NOMO-1 treated with dmso at 0.1 percent for 144 hours (cell line): ENCODE measurements around the gene IVNS1ABP.

Source experiments
- DNase-seq: peaks from one replicate; lab custom pipeline; 2025; ENCODE audit not compliant: unreplicated experiment; lab: John Stamatoyannopoulos, UW

Gene IVNS1ABP

GRCh38 chr1:185293967-185294542 lies 23.0 kb downstream of the IVNS1ABP start:
- no peak for DNase-seq

GRCh38 chr1:185292237-185292636 lies 24.8 kb downstream of the IVNS1ABP start:
- DNase-seq, result peak; percentile 48

- peak; percentile 43 for DNase-seq
These were observed 25.4 kb downstream of the IVNS1ABP start for GRCh38 chr1:185291652-185292051.

GRCh38 chr1:185291159-185291558 lies 25.9 kb downstream of the IVNS1ABP start:
- no peak for DNase-seq

- no peak for DNase-seq
These were observed 27.2 kb downstream of the IVNS1ABP start for GRCh38 chr1:185289880-185290279.

- no peak for DNase-seq
These were observed 28.6 kb downstream of the IVNS1ABP start for GRCh38 chr1:185288435-185288834.

- DNase-seq, result no peak
These were observed 29.6 kb downstream of the IVNS1ABP start for GRCh38 chr1:185287451-185287850.

- DNase-seq, result no peak
These were observed 32.3 kb downstream of the IVNS1ABP start for GRCh38 chr1:185284533-185285276.

- DNase-seq, result no peak
These were observed 32.9 kb downstream of the IVNS1ABP start for GRCh38 chr1:185284116-185284515.

- no peak for DNase-seq
These were observed 35.8 kb downstream of the IVNS1ABP start for GRCh38 chr1:185281245-185281644.

- DNase-seq, result no peak
These were observed 36.5 kb downstream of the IVNS1ABP start for GRCh38 chr1:185280589-185280988.

- DNase-seq, result no peak
These were observed 37.5 kb downstream of the IVNS1ABP start for GRCh38 chr1:185279571-185279970.

- DNase-seq, result no peak
These were observed 45.1 kb downstream of the IVNS1ABP start for GRCh38 chr1:185271921-185272320.

- no peak for DNase-seq
These were observed 48.7 kb downstream of the IVNS1ABP start for GRCh38 chr1:185268352-185268751.

GRCh38 chr1:185267701-185268100 lies 49.3 kb downstream of the IVNS1ABP start:
- no peak for DNase-seq

- no peak for DNase-seq
These were observed 49.7 kb downstream of the IVNS1ABP start for GRCh38 chr1:185267301-185267700.

GRCh38 chr1:185265314-185265713 lies 51.7 kb downstream of the IVNS1ABP start:
- no peak for DNase-seq

- DNase-seq, result no peak
These were observed 53.3 kb downstream of the IVNS1ABP start for GRCh38 chr1:185263780-185264179.

GRCh38 chr1:185263292-185263691 lies 53.8 kb downstream of the IVNS1ABP start:
- DNase-seq, result no peak

- no peak for DNase-seq
These were observed 54.9 kb downstream of the IVNS1ABP start for GRCh38 chr1:185262151-185262550.

- DNase-seq, result no peak
These were observed 56.4 kb downstream of the IVNS1ABP start for GRCh38 chr1:185260611-185261010.

GRCh38 chr1:185258676-185259075 lies 58.4 kb downstream of the IVNS1ABP start:
- no peak for DNase-seq

GRCh38 chr1:185257950-185258208 lies 59.2 kb downstream of the IVNS1ABP start:
- no peak for DNase-seq
